Daoy (cell line): Measurements from ENCODE around the gene ARHGAP5. TPM values are rescaled to one million over a fixed set of nuclear protein-coding genes. Genes with fewer than 3 reads are reported as not detected.
"Not testable (repeated sequence)": the region's sequence is repeated elsewhere in the genome, so short reads cannot be mapped to it uniquely, and the experiment has no call there.

Source experiments
- DNase-seq: peaks from one replicate; pipeline ENCODE4 v3.0.0-alpha.2; 2015; ENCODE audit warnings: low read depth
- total RNA-seq: library from RNA; depleted of rRNA; stranded (reverse); fragments of >200 nt; shearing (Covaris generic); gene quantifications from 2 replicates; pipeline ENCODE4 v1.2.3, GENCODE V29; 2014

Gene ARHGAP5
- total RNA-seq, 1 experiment from 2014 or later = 56.0 TPM

- no peak for DNase-seq
Observed at GRCh38 chr14:32110548-32110896, 33.4 kb downstream of the ARHGAP5 start.

GRCh38 chr14:32121536-32121935 is 44.4 kb downstream of the ARHGAP5 start:
- DNase-seq = no peak

GRCh38 chr14:32121948-32122347 is 44.8 kb downstream of the ARHGAP5 start:
- no peak for DNase-seq

GRCh38 chr14:32126899-32127730 is 50.0 kb downstream of the ARHGAP5 start:
- DNase-seq = not testable (repeated sequence)

- DNase-seq = not testable (repeated sequence)
Observed at GRCh38 chr14:32127731-32128654, 50.9 kb downstream of the ARHGAP5 start.

- no peak for DNase-seq
Observed at GRCh38 chr14:32128703-32129102, 51.6 kb downstream of the ARHGAP5 start.

- peak; percentile 24 for DNase-seq
Observed at GRCh38 chr14:32129124-32129523, 52.0 kb downstream of the ARHGAP5 start.

GRCh38 chr14:32131689-32132088 is 54.6 kb downstream of the ARHGAP5 start:
- not testable (repeated sequence) for DNase-seq

GRCh38 chr14:32134448-32135097 is 57.5 kb downstream of the ARHGAP5 start:
- peak; percentile 7 for DNase-seq

GRCh38 chr14:32136027-32136825 is 59.1 kb downstream of the ARHGAP5 start:
- no peak for DNase-seq

GRCh38 chr14:32137313-32137712 is 60.2 kb downstream of the ARHGAP5 start:
- no peak for DNase-seq

- DNase-seq = no peak
Observed at GRCh38 chr14:32137892-32138291, 60.8 kb downstream of the ARHGAP5 start.

GRCh38 chr14:32142341-32142740 is 65.2 kb downstream of the ARHGAP5 start:
- no peak for DNase-seq

GRCh38 chr14:32142754-32143437 is 65.8 kb downstream of the ARHGAP5 start:
- no peak for DNase-seq

- no peak for DNase-seq
Observed at GRCh38 chr14:32150392-32150791, 73.3 kb downstream of the ARHGAP5 start.

GRCh38 chr14:32166029-32166428 is 88.9 kb downstream of the ARHGAP5 start:
- DNase-seq = no peak

- DNase-seq = no peak
Observed at GRCh38 chr14:32166924-32167323, 89.8 kb downstream of the ARHGAP5 start.

- peak; percentile 52 for DNase-seq
Observed at GRCh38 chr14:32167907-32168306, 90.8 kb downstream of the ARHGAP5 start.

- no peak for DNase-seq
Observed at GRCh38 chr14:32169191-32169590, 92.1 kb downstream of the ARHGAP5 start.

GRCh38 chr14:32171469-32171868 is 94.4 kb downstream of the ARHGAP5 start:
- DNase-seq = no peak
